GM23248 (cell line): ENCODE data around the gene WHRN. TPM values are rescaled to one million over a fixed set of nuclear protein-coding genes. Genes with fewer than 3 reads are reported as not detected.

ENCODE experiments used
- DNase-seq: peaks from one replicate; pipeline ENCODE4 v3.0.0-alpha.2; 2015
- H2AFZ ChIP-seq: fragments of 200-600 bp; sonication (generic); 2 replicates; pipeline ENCODE4 v1.6.1; 2016; ENCODE audit warnings: antibody characterized with exemption
- H3F3A ChIP-seq: fragments of 200-600 bp; sonication (generic); 2 replicates; pipeline ENCODE4 v1.6.1; 2016; ENCODE audit warnings: mild to moderate bottlenecking, antibody characterized with exemption, mixed run types; ENCODE audit not compliant: insufficient read depth
- H3K27ac ChIP-seq: fragments of 200-600 bp; sonication (generic); 2 replicates; pipeline ENCODE4 v1.5.1; 2016; ENCODE audit warnings: mild to moderate bottlenecking
- H3K27me3 ChIP-seq: fragments of 200-600 bp; sonication (generic); replicated peaks from 2 replicates; pipeline ENCODE4 v1.6.1; 2016; ENCODE audit warnings: mild to moderate bottlenecking; ENCODE audit not compliant: insufficient read depth
- H3K36me3 ChIP-seq: fragments of 200-600 bp; sonication (generic); 2 replicates; pipeline ENCODE4 v1.6.1; 2016; ENCODE audit warnings: low read depth, mild to moderate bottlenecking
- H3K4me1 ChIP-seq: fragments of 200-600 bp; sonication (generic); 2 replicates; pipeline ENCODE4 v1.6.1; 2016; ENCODE audit warnings: mild to moderate bottlenecking; ENCODE audit not compliant: insufficient read depth
- H3K4me2 ChIP-seq: fragments of 200-600 bp; sonication (generic); one replicate; pipeline ENCODE4 v1.6.1; 2016; ENCODE audit warnings: mild to moderate bottlenecking; ENCODE audit not compliant: unreplicated experiment
- H3K4me3 ChIP-seq: fragments of 200-600 bp; sonication (generic); 2 replicates; pipeline ENCODE4 v1.5.1; 2016; ENCODE audit warnings: mild to moderate bottlenecking
- H3K79me2 ChIP-seq: fragments of 200-600 bp; sonication (generic); 2 replicates; pipeline ENCODE4 v1.6.1; 2016; ENCODE audit warnings: mild to moderate bottlenecking; ENCODE audit not compliant: insufficient read depth
- H3K9ac ChIP-seq: fragments of 200-600 bp; sonication (generic); 2 replicates; pipeline ENCODE4 v1.6.1; 2016; ENCODE audit warnings: mild to moderate bottlenecking
- H3K9me2 ChIP-seq: fragments of 200-600 bp; sonication (generic); 2 replicates; pipeline ENCODE4 v1.6.1; 2016; ENCODE audit warnings: mixed run types, mild to moderate bottlenecking, moderate library complexity; ENCODE audit not compliant: insufficient read depth
- H3K9me3 ChIP-seq: fragments of 200-600 bp; sonication (generic); one replicate; pipeline ENCODE4 v1.6.1; 2017; ENCODE audit warnings: low read depth
- H4K20me1 ChIP-seq: fragments of 200-600 bp; sonication (generic); 2 replicates; pipeline ENCODE4 v1.6.0; 2016; ENCODE audit not compliant: insufficient read depth
- EZH2 ChIP-seq: fragments of 200-600 bp; sonication (generic); IDR thresholded peaks from 2 replicates; pipeline ENCODE4 v1.6.1; 2018; ENCODE audit warnings: antibody characterized with exemption, mild to moderate bottlenecking; ENCODE audit not compliant: insufficient read depth, poor library complexity, severe bottlenecking
- EZH2phosphoT487 ChIP-seq: fragments of 200-600 bp; sonication (generic); IDR thresholded peaks from 2 replicates; pipeline ENCODE4 v1.6.1; 2018; ENCODE audit warnings: antibody characterized with exemption, moderate library complexity, mild to moderate bottlenecking, low read depth; ENCODE audit not compliant: insufficient read depth
- WGBS, 2 experiments: methylation state at CpG; one replicate each; pipeline ENCODE4 v1.1.6; 2015 to 2017; ENCODE audit warnings: low lambda C conversion rate in 2 of 2, low coverage in 1 of 2; ENCODE audit errors: missing lambda C conversion rate in 2 of 2; 5-methylcytosine and 5-hydroxymethylcytosine counted together
- in situ Hi-C: fragments of 300-500 bp; cut with MboI; formaldehyde crosslinking; loops from 2 replicates; pipeline ENCODE4 v1.15.0; 2020
- polyA plus RNA-seq: library from polyadenylated mRNA; unstranded; fragments of >200 nt; fragmentation: Nextera tagmentation; extraction: Ambion mirVana; gene quantifications from 2 replicates; pipeline ENCODE4 v1.2.1, GENCODE V29; 2016
- total RNA-seq: library from RNA; depleted of rRNA; stranded (reverse); fragments of >200 nt; shearing (Covaris generic); gene quantifications from 2 replicates; pipeline ENCODE4 v1.2.3, GENCODE V29; 2014

The WHRN gene
- total and polyA plus RNA-seq, 2 experiments from 2014 or later = 0.76 to 1.5 TPM

- no peaks in the 10 kb centered on the region for H3K9me2 ChIP-seq
- no peak overlapping the region for H2AFZ ChIP-seq
- peaks cover 19% of the 10 kb centered on the region for H3K4me1 ChIP-seq
- DNase-seq = no peak
- H3K4me3 ChIP-seq = no peak overlapping the region
- no peak for TF ChIP-seq EZH2
- no peak for TF ChIP-seq EZH2phosphoT487
- H3K27ac ChIP-seq = no peak overlapping the region
- peak overlapping the region; percentile 85; the same call in 1 of the 2 replicates for H3K9ac ChIP-seq
- no peak overlapping the region for H3K4me2 ChIP-seq
- H3K9me3 ChIP-seq = no peaks in the 10 kb centered on the region
- H3K79me2 ChIP-seq = peaks cover 32% of the 10 kb centered on the region
- in situ Hi-C loops = no loop called here
- H3K36me3 ChIP-seq = no peaks in the 10 kb centered on the region
- no peaks in the 10 kb centered on the region for H4K20me1 ChIP-seq
- WGBS, 2 experiments = 85% methylated on average over 9 of the region's 9 CpGs
- no peaks in the 10 kb centered on the region for H3K27me3 ChIP-seq
- peaks cover 9% of the 10 kb centered on the region; the same call in 1 of the 2 replicates for H3F3A ChIP-seq
Measured at GRCh38 chr9:114388764-114389375, 116.4 kb downstream of the WHRN start.

GRCh38 chr9:114388357-114388682, 117.0 kb downstream of the WHRN start:
- Histone ChIP-seq H3K27me3 (no peaks in the 10 kb centered on the region), H3K9me3 (no peaks in the 10 kb centered on the region), H3K9me2 (no peaks in the 10 kb centered on the region), H3F3A (peaks cover 10% of the 10 kb centered on the region; the same call in 1 of the 2 replicates), H3K79me2 (peaks cover 34% of the 10 kb centered on the region), H2AFZ (peak overlapping the region; percentile 90), H3K36me3 (no peaks in the 10 kb centered on the region), H3K27ac (peak overlapping the region; percentile 78), H3K4me3 (peak overlapping the region; percentile 85; the same call in 1 of the 2 replicates), H3K4me2 (peak overlapping the region; percentile 96), H3K9ac (peak overlapping the region; percentile 85), H4K20me1 (no peaks in the 10 kb centered on the region), H3K4me1 (peaks cover 25% of the 10 kb centered on the region)
- no peak for DNase-seq
- 46 to 55% methylated on average over 8 to 9 of the region's 9 CpGs for WGBS, 2 experiments
- TF ChIP-seq EZH2phosphoT487 = no peak
- no peak for TF ChIP-seq EZH2
- in situ Hi-C loops = no loop called here

GRCh38 chr9:114387680-114388356, 117.5 kb downstream of the WHRN start, which contains the start of gene AKNA:
Gene AKNA (minus strand): TSS chr9:114387982. CDS start chr9:114381333, 6,649 bp downstream.
- DNase-seq = peak; percentile 89
- no peak for TF ChIP-seq EZH2
- TF ChIP-seq EZH2phosphoT487 = no peak
- Histone ChIP-seq H2AFZ (peak within 1 kb of the TSS; percentile 90), H3K9ac (peak within 1 kb of the TSS; percentile 85), H3K27me3 (no peaks in the 10 kb centered on the region), H3K79me2 (peaks cover 36% of the 10 kb centered on the region), H3K4me1 (peaks cover 30% of the 10 kb centered on the region), H4K20me1 (no peaks in the 10 kb centered on the region), H3F3A (peaks cover 15% of the 10 kb centered on the region; the same call in 1 of the 2 replicates), H3K9me3 (no peaks in the 10 kb centered on the region), H3K9me2 (no peaks in the 10 kb centered on the region), H3K4me2 (peak within 1 kb of the TSS; percentile 96), H3K4me3 (peak within 1 kb of the TSS; percentile 85), H3K27ac (peak within 1 kb of the TSS; percentile 78), H3K36me3 (no peaks in the 10 kb centered on the region)
- WGBS, 2 experiments = 2% methylated on average over 24 to 25 of the region's 25 CpGs
- in situ Hi-C loops = no loop called here

GRCh38 chr9:114386886-114387679, 118.2 kb downstream of the WHRN start:
- H3K36me3 ChIP-seq = no peaks in the 10 kb centered on the region
- H3K4me1 ChIP-seq = peaks cover 34% of the 10 kb centered on the region
- peaks cover 43% of the 10 kb centered on the region for H3K79me2 ChIP-seq
- peak overlapping the region; percentile 90 for H2AFZ ChIP-seq
- H3K27ac ChIP-seq = peak overlapping the region; percentile 78
- peaks cover 21% of the 10 kb centered on the region; the same call in 1 of the 2 replicates for H3F3A ChIP-seq
- in situ Hi-C loops = no loop called here
- no peaks in the 10 kb centered on the region for H3K27me3 ChIP-seq
- peak; percentile 65 for DNase-seq
- H3K4me3 ChIP-seq = peak overlapping the region; percentile 85
- no peaks in the 10 kb centered on the region for H3K9me2 ChIP-seq
- H4K20me1 ChIP-seq = no peaks in the 10 kb centered on the region
- TF ChIP-seq EZH2 = no peak
- TF ChIP-seq EZH2phosphoT487 = no peak
- WGBS, 2 experiments = 5 to 7% methylated on average over 18 of the region's 18 CpGs
- peak overlapping the region; percentile 96 for H3K4me2 ChIP-seq
- peak overlapping the region; percentile 85 for H3K9ac ChIP-seq
- H3K9me3 ChIP-seq = no peaks in the 10 kb centered on the region
